BE2C (cell line): ENCODE measurements around the gene LRBA.

Source experiments
- DNase-seq: peaks from one replicate; pipeline ENCODE4 v3.0.0-alpha.2; 2020
- H3K27me3 ChIP-seq: fragments of 250-450 bp; sonication (Bioruptor Pico); 2 replicates; pipeline ENCODE4 v1.5.1; 2020; ENCODE audit warnings: mild to moderate bottlenecking
- H3K36me3 ChIP-seq: fragments of 250-450 bp; sonication (Bioruptor Pico); 2 replicates; pipeline ENCODE4 v1.5.1; 2020; ENCODE audit warnings: mild to moderate bottlenecking
- H3K4me1 ChIP-seq: fragments of 250-450 bp; sonication (Bioruptor Pico); 2 replicates; pipeline ENCODE4 v1.5.1; 2020
- H3K4me3 ChIP-seq: 2 replicates; pipeline ENCODE4 v1.5.1; 2011; ENCODE audit warnings: low read depth, low read length
- H3K9me3 ChIP-seq: fragments of 250-450 bp; sonication (Bioruptor Pico); 2 replicates; pipeline ENCODE4 v1.5.1; 2020
- CTCF ChIP-seq: IDR thresholded peaks from 2 replicates; pipeline ENCODE4 v1.5.1; 2012; ENCODE audit warnings: mild to moderate bottlenecking, low read depth, low read length

LRBA gene

GRCh38 chr4:150234246-150234645 is 780.8 kb downstream of the LRBA start:
- DNase-seq: no peak
- H3K4me1 ChIP-seq: peaks cover 18% of the 10 kb centered on the region
- H3K4me3 ChIP-seq: no peak overlapping the region
- H3K27me3 ChIP-seq: no peaks in the 10 kb centered on the region
- H3K9me3 ChIP-seq: no peaks in the 10 kb centered on the region
- no peak for TF ChIP-seq CTCF
- H3K36me3 ChIP-seq: no peaks in the 10 kb centered on the region

GRCh38 chr4:150232029-150232428 is 783.1 kb downstream of the LRBA start:
- Histone ChIP-seq H3K4me3 (no peak overlapping the region), H3K4me1 (peaks cover 17% of the 10 kb centered on the region), H3K36me3 (no peaks in the 10 kb centered on the region), H3K9me3 (no peaks in the 10 kb centered on the region), H3K27me3 (no peaks in the 10 kb centered on the region)
- no peak for DNase-seq
- TF ChIP-seq CTCF: no peak

- no peaks in the 10 kb centered on the region for H3K36me3 ChIP-seq
- peaks cover 14% of the 10 kb centered on the region for H3K4me1 ChIP-seq
- no peaks in the 10 kb centered on the region for H3K9me3 ChIP-seq
- H3K27me3 ChIP-seq: no peaks in the 10 kb centered on the region
- no peak for TF ChIP-seq CTCF
- no peak overlapping the region for H3K4me3 ChIP-seq
- no peak for DNase-seq
These were observed 783.8 kb downstream of the LRBA start for GRCh38 chr4:150231107-150231770.

GRCh38 chr4:150230561-150230960 is 784.5 kb downstream of the LRBA start:
- no peak for TF ChIP-seq CTCF
- no peak overlapping the region for H3K4me3 ChIP-seq
- H3K36me3 ChIP-seq: no peaks in the 10 kb centered on the region
- no peaks in the 10 kb centered on the region for H3K27me3 ChIP-seq
- no peak for DNase-seq
- H3K4me1 ChIP-seq: peaks cover 14% of the 10 kb centered on the region
- no peaks in the 10 kb centered on the region for H3K9me3 ChIP-seq

- H3K4me1 ChIP-seq: peaks cover 14% of the 10 kb centered on the region
- no peak for DNase-seq
- no peaks in the 10 kb centered on the region for H3K9me3 ChIP-seq
- H3K27me3 ChIP-seq: no peaks in the 10 kb centered on the region
- no peak overlapping the region for H3K4me3 ChIP-seq
- TF ChIP-seq CTCF: no peak
- H3K36me3 ChIP-seq: no peaks in the 10 kb centered on the region
These were observed 785.6 kb downstream of the LRBA start for GRCh38 chr4:150229520-150229919.

- Histone ChIP-seq H3K36me3 (no peaks in the 10 kb centered on the region), H3K4me1 (peaks cover 8% of the 10 kb centered on the region; the same call in 1 of the 2 replicates), H3K9me3 (no peaks in the 10 kb centered on the region), H3K27me3 (no peaks in the 10 kb centered on the region), H3K4me3 (no peak overlapping the region)
- DNase-seq: no peak
- TF ChIP-seq CTCF: no peak
These were observed 790.0 kb downstream of the LRBA start for GRCh38 chr4:150224896-150225591.
